ENCODE measurements around the gene BRMS1L. TPM values are rescaled to one million over a fixed set of nuclear protein-coding genes. Genes with fewer than 3 reads are reported as not detected.

BRMS1L gene
- total and polyA plus RNA-seq, 2 of the 13 experiments (the other 11 are each of a cell fraction or from before 2014, with no cell fraction given) = 21.1 to 23.8 TPM

DNA sequence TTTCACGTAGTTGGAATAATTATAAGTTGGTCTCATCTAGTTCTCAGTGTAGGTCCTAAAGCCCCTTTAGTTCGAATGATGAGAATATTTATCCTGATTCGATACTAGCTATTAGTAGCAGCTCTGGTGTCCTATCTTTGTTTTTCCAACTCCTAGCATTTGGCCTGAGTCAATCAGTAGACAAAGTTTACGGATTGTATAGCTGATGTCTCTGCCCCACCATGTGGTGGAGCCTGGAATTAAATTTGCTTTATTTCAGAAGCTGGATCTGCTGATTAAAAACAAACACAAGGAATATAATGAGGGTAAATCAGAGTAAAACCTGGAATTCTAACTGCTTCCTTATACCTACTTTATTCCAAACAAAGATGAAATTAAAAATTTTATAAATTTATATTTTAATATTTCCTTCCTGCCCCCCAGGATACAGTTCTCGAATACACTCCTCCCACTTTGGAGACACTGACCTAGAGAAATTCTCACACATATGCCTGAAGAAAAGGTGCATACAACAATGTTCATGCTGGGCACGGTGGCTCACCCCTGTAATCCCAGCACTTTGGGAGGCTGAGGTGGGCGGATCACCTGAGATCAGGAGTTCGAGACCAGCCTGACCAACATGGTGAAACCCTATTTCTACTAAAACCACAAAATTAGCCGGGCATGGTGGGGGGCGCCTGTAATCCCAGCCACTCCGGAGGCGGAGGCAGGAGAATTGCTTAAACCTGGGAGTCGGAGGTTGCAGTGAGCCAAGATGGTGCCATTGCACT is 7.6 kb upstream of the BRMS1L start (continued):
- TF ChIP-seq FOXO4 (CRISPR knock-in tag; conservative IDR thresholded peaks at IDR 0.05) = no peak
- TF ChIP-seq FOXA3 (CRISPR knock-in tag; IDR thresholded peaks at IDR 0.05) = 0 out of 2 replicates have a peak, but pooled peaks have one; percentile 46
- TF ChIP-seq GRHL1 (CRISPR knock-in tag; conservative IDR thresholded peaks at IDR 0.05) = no peak
- no peak; the same call in 1 of the 2 replicates for TF ChIP-seq KLF11 (CRISPR knock-in tag; IDR thresholded peaks at IDR 0.05)
- no peak for TF ChIP-seq ZNF274 (CRISPR knock-in tag; IDR thresholded peaks at IDR 0.05)
- TF ChIP-seq ZSCAN5A (CRISPR knock-in tag; IDR thresholded peaks at IDR 0.05; ENCODE audit: borderline replicate concordance) = no peak
- no peak for TF ChIP-seq ZNF513 (CRISPR knock-in tag; conservative IDR thresholded peaks at IDR 0.05)
- TF ChIP-seq, protein P1, sequence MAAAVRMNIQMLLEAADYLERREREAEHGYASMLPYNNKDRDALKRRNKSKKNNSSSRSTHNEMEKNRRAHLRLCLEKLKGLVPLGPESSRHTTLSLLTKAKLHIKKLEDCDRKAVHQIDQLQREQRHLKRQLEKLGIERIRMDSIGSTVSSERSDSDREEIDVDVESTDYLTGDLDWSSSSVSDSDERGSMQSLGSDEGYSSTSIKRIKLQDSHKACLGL (CRISPR knock-in tag; IDR thresholded peaks at IDR 0.05) = no peak
- TF ChIP-seq SIX1 (CRISPR knock-in tag; IDR thresholded peaks at IDR 0.05; ENCODE audit: borderline replicate concordance) = no peak
- TF ChIP-seq PHF21A (CRISPR knock-in tag; IDR thresholded peaks at IDR 0.05) = no peak
- TF ChIP-seq, protein P2, sequence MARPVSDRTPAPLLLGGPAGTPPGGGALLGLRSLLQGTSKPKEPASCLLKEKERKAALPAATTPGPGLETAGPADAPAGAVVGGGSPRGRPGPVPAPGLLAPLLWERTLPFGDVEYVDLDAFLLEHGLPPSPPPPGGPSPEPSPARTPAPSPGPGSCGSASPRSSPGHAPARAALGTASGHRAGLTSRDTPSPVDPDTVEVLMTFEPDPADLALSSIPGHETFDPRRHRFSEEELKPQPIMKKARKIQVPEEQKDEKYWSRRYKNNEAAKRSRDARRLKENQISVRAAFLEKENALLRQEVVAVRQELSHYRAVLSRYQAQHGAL (CRISPR knock-in tag; IDR thresholded peaks at IDR 0.05; ENCODE audit: not compliant biosample characterization) = no peak
- TF ChIP-seq ZNF335 (CRISPR knock-in tag; IDR thresholded peaks at IDR 0.05) = no peak
- no peak for TF ChIP-seq ZNF496 (CRISPR knock-in tag; IDR thresholded peaks at IDR 0.05; ENCODE audit: insufficient replicate concordance)
- TF ChIP-seq, protein P3, sequence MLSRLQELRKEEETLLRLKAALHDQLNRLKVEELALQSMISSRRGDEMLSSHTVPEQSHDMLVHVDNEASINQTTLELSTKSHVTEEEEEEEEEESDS (CRISPR knock-in tag; IDR thresholded peaks at IDR 0.05; ENCODE audit: borderline replicate concordance) = no peak
- no peak for TF ChIP-seq ZNF75D (CRISPR knock-in tag; IDR thresholded peaks at IDR 0.05; ENCODE audit: borderline replicate concordance)
- TF ChIP-seq ZNF800 (CRISPR knock-in tag; IDR thresholded peaks at IDR 0.05) = no peak

Measured in HepG2 (cell line).